COLO829 (cell line): ENCODE data around the gene FUT2.

Experiments
- DNase-seq: peaks from one replicate; pipeline ENCODE4 v3.0.0; 2012; ENCODE audit warnings: low spot score

The FUT2 gene

GRCh38 chr19:48751845-48752495 lies 56.2 kb downstream of the FUT2 start:
- no peak for DNase-seq

GRCh38 chr19:48752496-48753365 lies 57.0 kb downstream of the FUT2 start, which contains the start of gene FUT1:
TSS of gene FUT1 (minus strand) at chr19:48752641. CDS start at chr19:48751281, 1,360 bp downstream.
- DNase-seq, result no peak

- no peak for DNase-seq
Observed at GRCh38 chr19:48755084-48755641, 59.4 kb downstream of the FUT2 start, which contains the start of gene FGF21. TSS of gene FGF21 (plus strand) at chr19:48755524. CDS start at chr19:48756237, 713 bp downstream.
